ENCODE results near the gene MS4A2.

MS4A2 gene

GRCh38 chr11:60131912-60132311, 43.4 kb downstream of the MS4A2 start:
- no peak overlapping the region for H3K4me3 ChIP-seq (ENCODE audit: low read depth, low read length)
- no peak for TF ChIP-seq CTCF (IDR thresholded peaks at IDR 0.05; ENCODE audit: borderline replicate concordance, insufficient read depth, low read depth, low read length)

- TF ChIP-seq CTCF (IDR thresholded peaks at IDR 0.05; ENCODE audit: borderline replicate concordance, insufficient read depth, low read depth, low read length), result no peak
- no peak overlapping the region for H3K4me3 ChIP-seq (ENCODE audit: low read depth, low read length)
Observed at GRCh38 chr11:60133917-60134316, 45.5 kb downstream of the MS4A2 start.

- no peak overlapping the region for H3K4me3 ChIP-seq (ENCODE audit: low read depth, low read length)
- TF ChIP-seq CTCF (IDR thresholded peaks at IDR 0.05; ENCODE audit: borderline replicate concordance, insufficient read depth, low read depth, low read length), result no peak
Observed at GRCh38 chr11:60143768-60144167, 55.3 kb downstream of the MS4A2 start.

- H3K4me3 ChIP-seq (ENCODE audit: low read depth, low read length), result no peak overlapping the region
- no peak for TF ChIP-seq CTCF (IDR thresholded peaks at IDR 0.05; ENCODE audit: borderline replicate concordance, insufficient read depth, low read depth, low read length)
Observed at GRCh38 chr11:60145677-60146076, 57.2 kb downstream of the MS4A2 start.
